DMS153 treated with DMSO at 0.1 percent for 48 hours (cell line): ENCODE data around the gene RUVBL2.

ENCODE experiments used
- DNase-seq: peaks from one replicate; lab custom pipeline; 2025; ENCODE audit not compliant: unreplicated experiment; lab: John Stamatoyannopoulos, UW

The RUVBL2 gene

GRCh38 chr19:48987323-48987722 is 6.4 kb upstream of the RUVBL2 start:
- no peak for DNase-seq

- no peak for DNase-seq
Measured at GRCh38 chr19:48988286-48988685, 5.4 kb upstream of the RUVBL2 start.

- DNase-seq, result no peak
Measured at GRCh38 chr19:48988860-48989259, 4.8 kb upstream of the RUVBL2 start.

- DNase-seq, result no peak
Measured at GRCh38 chr19:48989701-48990291, 3.9 kb upstream of the RUVBL2 start.

GRCh38 chr19:48990400-48990799 is 3.3 kb upstream of the RUVBL2 start:
- DNase-seq, result no peak

- DNase-seq, result no peak
Measured at GRCh38 chr19:48991011-48991609, 2.6 kb upstream of the RUVBL2 start.

- DNase-seq, result no peak
Measured at GRCh38 chr19:48991873-48992580, 1.7 kb upstream of the RUVBL2 start.

GRCh38 chr19:48992581-48993174 is 1.0 kb upstream of the RUVBL2 start:
- no peak for DNase-seq

GRCh38 chr19:48994035-48994386 is 324 bp downstream of the RUVBL2 start:
- DNase-seq, result no peak

GRCh38 chr19:48997972-48998371 is 4.3 kb downstream of the RUVBL2 start:
- DNase-seq, result no peak

GRCh38 chr19:48999481-49000325 is 6.0 kb downstream of the RUVBL2 start:
- DNase-seq, result no peak

- DNase-seq, result no peak
Measured at GRCh38 chr19:49004133-49004532, 10.4 kb downstream of the RUVBL2 start.

GRCh38 chr19:49004964-49005614 is 11.4 kb downstream of the RUVBL2 start:
- DNase-seq, result no peak

GRCh38 chr19:49006905-49007304 is 13.2 kb downstream of the RUVBL2 start:
- DNase-seq, result no peak

- no peak for DNase-seq
Measured at GRCh38 chr19:49009828-49010227, 16.1 kb downstream of the RUVBL2 start.

- DNase-seq, result no peak
Measured at GRCh38 chr19:49010453-49010852, 16.8 kb downstream of the RUVBL2 start.

GRCh38 chr19:49011194-49011593 is 17.5 kb downstream of the RUVBL2 start:
- DNase-seq, result no peak

GRCh38 chr19:49014123-49014869 is 20.6 kb downstream of the RUVBL2 start:
- no peak for DNase-seq

- DNase-seq, result no peak
Measured at GRCh38 chr19:49014870-49015255, 21.2 kb downstream of the RUVBL2 start.
